Measurements from ENCODE around the gene GDF7.

GDF7 gene

GRCh38 chr2:20666304-20667150 lies at the start of gene GDF7:
TSS of gene GDF7 (plus strand) at chr2:20667144. CDS start at chr2:20667240, 96 bp downstream.
- no peak for DNase-seq (ENCODE audit: low read depth)

DNA sequence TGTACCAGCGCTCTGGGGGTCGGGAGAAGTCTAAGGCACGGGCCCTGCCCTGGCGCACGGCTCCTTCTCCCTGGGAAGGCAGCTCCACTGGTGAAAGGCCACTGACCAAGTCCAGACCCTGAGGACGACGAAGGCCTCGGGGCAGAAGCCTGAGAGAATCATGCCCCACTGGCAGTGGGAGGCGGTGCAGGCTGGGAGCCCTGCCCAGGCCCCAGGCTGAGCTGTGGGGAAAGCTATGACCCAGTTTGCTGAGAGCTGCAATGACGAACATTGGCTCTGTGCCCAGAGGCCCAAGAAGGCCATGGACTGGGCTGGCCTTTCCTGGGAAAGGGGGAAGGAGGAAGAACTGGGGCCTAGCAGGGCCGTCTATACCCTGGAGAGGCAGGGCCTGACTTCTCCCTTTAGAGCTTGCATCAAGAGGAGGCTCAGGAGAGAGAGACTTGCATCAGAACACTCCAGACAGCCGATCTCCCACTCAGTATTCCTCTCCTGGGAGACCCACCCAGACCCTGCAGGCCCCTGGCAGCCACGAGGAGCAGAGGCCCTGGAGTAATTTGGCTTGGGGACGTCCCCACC lies 49.0 kb upstream of the GDF7 start:
- DNase-seq (ENCODE audit: low read depth): no peak

- no peak for DNase-seq (ENCODE audit: low read depth)
Measured at GRCh38 chr2:20618468-20618885, 48.5 kb upstream of the GDF7 start.

DNA sequence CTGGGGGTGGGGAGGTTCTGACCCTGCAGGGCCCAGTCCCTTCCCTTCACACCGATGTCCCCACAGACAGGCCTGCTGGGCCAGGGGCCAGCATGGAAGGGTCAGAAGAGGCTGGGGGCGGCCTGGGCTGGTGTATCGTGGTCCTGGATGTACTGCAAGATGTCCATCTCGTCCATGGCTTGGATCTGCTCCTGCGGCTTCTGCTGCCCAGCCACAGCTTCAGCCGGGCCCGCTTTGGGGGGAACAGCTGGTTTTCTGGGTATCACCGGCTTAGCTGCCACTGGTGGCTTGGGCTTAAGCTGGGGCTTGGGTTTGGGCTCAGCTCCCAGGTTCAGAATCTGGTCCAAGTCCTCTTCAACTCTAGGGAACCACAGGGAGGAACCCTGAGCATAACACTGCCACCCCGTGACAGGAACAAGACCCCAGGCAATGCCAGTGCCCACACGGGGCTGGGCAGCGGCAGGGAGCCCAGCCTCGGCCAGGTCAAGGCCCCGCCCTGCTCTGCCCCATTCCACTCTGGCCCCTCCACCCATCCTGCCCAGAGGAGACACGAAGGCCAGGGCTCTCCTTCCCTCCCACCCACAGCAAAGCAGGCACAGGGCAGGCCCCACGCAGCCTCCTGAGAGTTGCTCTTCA lies 47.9 kb upstream of the GDF7 start:
- DNase-seq (ENCODE audit: low read depth): no peak

- DNase-seq (ENCODE audit: low read depth): no peak
Measured at GRCh38 chr2:20619624-20620024, 47.3 kb upstream of the GDF7 start.

GRCh38 chr2:20620271-20620681 lies 46.7 kb upstream of the GDF7 start:
- no peak for DNase-seq (ENCODE audit: low read depth)

GRCh38 chr2:20620696-20621365 lies 46.1 kb upstream of the GDF7 start:
- no peak for DNase-seq (ENCODE audit: low read depth)

GRCh38 chr2:20621366-20622295 lies 45.3 kb upstream of the GDF7 start:
- no peak for DNase-seq (ENCODE audit: low read depth)

DNA sequence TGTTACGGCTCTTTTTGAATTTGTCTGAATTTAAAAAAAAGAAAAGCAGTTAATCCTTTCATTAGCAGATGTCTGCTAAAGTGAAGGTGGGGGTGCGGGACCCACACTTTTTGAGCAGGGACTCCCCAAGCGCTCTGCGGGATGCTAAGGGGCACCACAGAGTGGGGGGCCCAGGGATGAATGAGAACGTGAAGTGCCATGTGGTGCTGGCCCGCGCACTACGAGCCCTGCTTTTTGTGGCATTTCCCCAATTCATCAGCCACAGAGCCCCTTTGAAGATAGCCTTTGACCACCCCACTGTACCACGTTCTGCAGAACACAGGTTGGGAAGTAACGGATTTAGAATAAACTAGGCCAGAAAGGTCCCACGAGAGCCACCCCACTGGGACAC lies 44.7 kb upstream of the GDF7 start:
- DNase-seq (ENCODE audit: low read depth): no peak

DNA sequence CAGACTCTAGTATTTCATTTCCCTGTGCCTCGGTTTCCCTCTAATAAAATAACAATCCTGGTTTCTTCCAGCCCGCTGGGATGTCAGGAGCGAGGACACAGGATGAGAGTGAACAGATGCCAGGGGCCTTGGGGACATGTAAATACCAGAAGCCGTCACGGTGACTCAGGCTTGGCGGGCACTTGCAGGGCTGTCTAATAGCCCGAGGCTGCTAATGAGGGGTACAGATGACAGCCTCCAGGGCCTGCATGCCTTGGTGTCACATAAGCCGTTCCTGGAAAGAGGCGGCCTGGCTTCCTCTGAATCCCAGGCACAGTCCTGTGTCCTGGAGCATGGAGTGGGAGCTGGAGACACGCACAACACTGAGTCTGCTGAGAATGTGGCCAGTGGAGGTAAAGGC lies 44.2 kb upstream of the GDF7 start:
- DNase-seq (ENCODE audit: low read depth): no peak

- no peak for DNase-seq (ENCODE audit: low read depth)
Measured at GRCh38 chr2:20623241-20623640, 43.7 kb upstream of the GDF7 start.

DNA sequence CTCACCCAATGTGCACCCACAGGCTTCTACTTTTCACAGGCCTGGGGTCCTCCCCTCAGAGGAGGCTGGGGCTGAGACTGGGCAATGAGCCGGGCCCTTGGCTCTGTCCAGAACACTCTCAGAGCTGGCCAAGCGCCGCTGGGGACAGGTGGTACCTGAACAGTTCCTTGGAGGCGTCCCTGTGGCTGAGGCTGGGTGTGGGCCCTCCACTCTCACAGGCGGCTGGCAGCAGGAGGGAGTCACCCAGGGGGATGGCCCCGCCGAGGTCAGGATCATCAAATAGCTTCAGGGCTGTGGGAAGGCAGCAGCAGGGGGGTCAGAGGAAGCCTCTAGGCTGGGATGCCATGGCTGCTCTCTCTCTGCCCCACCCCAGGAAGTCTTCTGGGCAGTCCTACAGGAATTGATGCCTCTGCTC lies 43.2 kb upstream of the GDF7 start:
- DNase-seq (ENCODE audit: low read depth): no peak

DNA sequence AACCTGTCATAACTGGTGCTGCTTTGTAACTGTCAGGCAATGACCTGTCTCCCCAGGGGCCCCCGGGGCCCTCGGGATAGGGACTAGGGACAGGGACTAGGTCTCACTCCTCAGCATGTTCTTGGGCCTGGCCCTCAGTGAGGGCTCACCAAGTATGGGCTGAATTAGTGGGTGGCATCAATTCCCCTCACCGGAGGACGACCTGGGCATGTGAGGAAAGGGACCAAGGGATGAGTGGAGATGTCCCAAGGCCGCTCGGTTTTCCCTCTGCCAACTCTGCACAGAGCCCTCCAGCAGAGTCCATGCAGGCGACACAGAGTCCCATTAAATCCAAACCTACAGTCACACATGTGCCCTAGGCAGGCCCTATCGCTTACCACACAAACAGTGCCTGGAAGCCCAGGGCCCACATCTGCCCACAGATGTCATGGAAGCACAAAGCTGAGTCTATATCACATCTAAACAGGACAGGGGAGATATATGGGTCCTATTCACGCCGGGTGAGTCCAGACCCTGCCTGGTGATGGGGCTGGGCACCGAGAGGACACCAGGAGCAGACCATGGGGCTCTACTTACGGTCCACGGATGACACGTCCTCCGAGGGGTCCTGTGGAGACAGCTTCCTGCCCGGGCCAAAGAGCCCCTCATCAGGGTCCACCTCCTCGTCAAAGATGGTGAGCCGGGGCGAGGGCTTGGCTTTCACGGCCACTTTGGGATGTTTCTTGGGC lies 42.6 kb upstream of the GDF7 start:
- no peak for DNase-seq (ENCODE audit: low read depth)

DNA sequence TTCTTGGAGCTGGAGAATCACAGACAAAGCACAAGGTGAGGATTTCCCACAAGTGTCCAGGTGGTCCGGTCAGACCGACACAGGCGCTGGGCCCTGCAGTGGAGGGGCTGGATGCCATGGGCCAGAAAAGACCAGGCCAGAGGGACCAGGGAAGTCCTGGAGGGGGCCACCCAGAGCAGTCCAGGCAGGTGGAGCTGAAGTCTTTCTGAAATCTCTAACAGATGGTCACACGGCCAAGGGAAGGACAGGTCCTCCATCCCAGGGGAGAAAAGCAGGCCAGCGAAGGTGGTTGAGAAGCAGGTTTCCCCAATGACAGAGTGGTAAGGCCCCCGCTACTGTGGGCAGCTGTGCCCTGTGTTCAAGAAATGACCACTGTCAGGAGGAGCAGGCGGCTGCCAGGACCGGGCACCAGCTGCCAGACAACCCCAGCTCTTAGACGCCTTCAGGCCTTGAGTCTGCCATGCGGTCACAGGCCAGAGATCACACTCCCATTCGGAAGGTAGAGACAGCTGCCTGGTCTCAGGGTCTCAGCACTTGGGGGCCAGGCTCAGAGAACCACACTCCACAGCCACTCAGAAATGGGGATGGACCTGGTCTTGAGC lies 42.0 kb upstream of the GDF7 start:
- no peak for DNase-seq (ENCODE audit: low read depth)

DNA sequence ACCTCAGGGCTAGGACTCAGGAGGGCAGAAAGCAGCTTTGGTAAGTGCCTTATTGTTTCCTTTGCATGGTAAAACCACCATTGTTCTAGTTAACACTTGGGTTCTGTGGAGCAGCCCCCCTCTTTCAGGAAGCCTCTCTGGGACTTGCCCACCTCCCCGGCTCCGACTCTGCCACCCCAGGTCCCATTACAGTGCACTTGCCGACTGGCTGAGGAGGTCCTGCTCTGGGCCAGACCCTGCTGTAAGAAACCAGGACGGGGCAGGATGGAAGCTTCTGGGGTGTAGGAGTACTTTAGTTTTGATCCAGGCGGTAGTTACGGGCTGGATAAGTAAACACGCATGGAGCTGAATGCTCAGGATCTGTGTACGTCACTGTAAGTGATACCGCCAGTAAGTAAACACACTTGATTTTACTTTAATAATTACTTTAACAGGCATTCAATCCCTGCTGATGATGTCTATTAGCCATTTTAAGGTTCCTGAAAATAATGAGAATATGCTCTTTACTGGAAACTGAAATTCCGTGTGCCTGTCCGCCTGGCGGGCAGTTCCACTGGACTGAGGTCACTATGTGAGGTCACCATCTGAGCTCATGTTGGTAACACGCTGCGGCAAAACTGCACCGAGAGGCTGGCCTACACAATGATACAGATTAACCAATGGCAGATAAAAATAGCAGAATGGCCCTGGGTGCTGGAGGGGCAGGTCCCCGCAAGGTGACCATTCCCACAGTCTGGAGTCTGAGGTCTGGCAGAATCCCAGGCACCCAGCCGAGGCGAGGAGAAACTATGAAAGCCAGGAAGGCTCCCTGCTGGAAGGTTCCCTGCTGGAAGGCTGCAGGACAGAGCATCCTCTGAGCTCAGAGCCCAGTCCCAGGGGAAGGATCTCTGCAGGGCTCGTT lies 41.2 kb upstream of the GDF7 start:
- no peak for DNase-seq (ENCODE audit: low read depth)

GRCh38 chr2:20626392-20626697 lies 40.6 kb upstream of the GDF7 start:
- no peak for DNase-seq (ENCODE audit: low read depth)

DNA sequence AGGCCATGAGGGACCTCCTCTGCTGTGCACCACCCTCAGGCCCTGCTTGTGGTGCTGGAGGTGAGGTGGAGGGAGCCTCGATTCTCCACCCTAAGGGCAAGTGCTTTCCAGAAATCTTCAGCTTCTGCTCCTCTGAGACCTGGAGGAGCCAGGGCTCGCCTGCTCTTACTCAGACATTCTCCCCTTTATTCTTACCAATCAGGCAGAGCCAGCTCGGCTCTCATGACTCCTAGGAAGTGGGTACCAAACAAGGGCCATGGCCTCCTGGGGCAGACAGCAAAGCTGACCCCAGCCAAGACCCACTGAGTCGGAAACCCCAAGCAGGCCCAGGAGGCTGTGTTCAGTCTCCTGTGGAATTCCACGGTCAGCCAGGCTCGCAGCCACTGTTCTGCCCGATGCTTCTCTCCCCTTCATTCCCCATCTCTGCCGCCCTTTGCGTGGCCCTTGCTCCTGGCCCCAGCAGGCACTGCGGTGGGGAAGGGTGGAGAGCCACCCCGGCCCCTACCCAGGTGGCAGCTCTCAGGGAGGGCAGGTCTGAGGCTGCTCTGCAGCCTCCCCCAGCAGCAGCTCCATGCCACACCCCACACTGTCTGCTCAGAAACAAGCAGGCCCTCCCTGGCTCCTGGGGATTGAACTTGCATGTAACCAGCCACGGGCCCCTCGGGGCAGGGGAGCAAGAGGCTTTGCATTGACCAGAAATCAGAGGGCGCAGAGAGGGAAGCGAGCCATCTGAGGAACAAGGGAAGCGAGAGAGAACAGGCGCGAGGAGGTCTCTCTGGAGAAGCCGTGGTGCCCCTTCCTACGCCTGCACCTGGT lies 40.0 kb upstream of the GDF7 start:
- DNase-seq (ENCODE audit: low read depth): no peak

GRCh38 chr2:20627712-20628380 lies 39.1 kb upstream of the GDF7 start:
- no peak for DNase-seq (ENCODE audit: low read depth)

Measured in activated T-helper 9 cell treated with anti-CD3 and anti-CD28 coated beads, Interleukin-2, amount 50 U/mL, for 16 hours (primary cell).